ENCODE results near the gene PRSS56. TPM values are rescaled to one million over a fixed set of nuclear protein-coding genes. Genes with fewer than 3 reads are reported as not detected.
"Not testable (repeated sequence)": the region's sequence is repeated elsewhere in the genome, so short reads cannot be mapped to it uniquely, and the experiment has no call there.

The PRSS56 gene
- polyA plus RNA-seq, 4 donors = not detected

GRCh38 chr2:232529806-232530547 lies 9.8 kb downstream of the PRSS56 start:
- 84 to 87% (median 86%) methylated on average over 16 to 17 of the region's 17 CpGs for WGBS, 3 donors
- no peaks in the 10 kb centered on the region for H3K9me3 ChIP-seq (ENCODE audit: control insufficient read depth in 2 of 2, insufficient read depth in 1 of 2, low read depth in 1 of 2, low read length in 1 of 2)
- no peaks in the 10 kb centered on the region for H3K4me1 ChIP-seq (ENCODE audit: control insufficient read depth in 3 of 3, insufficient read depth in 2 of 3, low read depth in 1 of 3, low read length in 2 of 3)
- DNase-seq (no peak), FAIRE-seq (no peak)
- H3K36me3 ChIP-seq (ENCODE audit: control insufficient read depth in 3 of 3, insufficient read depth in 2 of 3, low read depth in 1 of 3, low read length in 3 of 3) = no peaks in the 10 kb centered on the region
- H3K4me3 ChIP-seq (ENCODE audit: low read depth in 1 of 3, low read length in 3 of 3) = no peak overlapping the region
- no peak overlapping the region for H3K27ac ChIP-seq (ENCODE audit: low read depth in 1 of 3, low read length in 2 of 3)
- H3K27me3 ChIP-seq (ENCODE audit: control insufficient read depth in 3 of 3, insufficient read depth in 3 of 3, low read length in 3 of 3) = peaks cover 0 to 9% (median 0%) of the 10 kb centered on the region in 3 donors

- Histone ChIP-seq H3K27me3 (ENCODE audit: control insufficient read depth in 3 of 3, insufficient read depth in 3 of 3, low read length in 3 of 3) (peaks cover 0 to 12% (median 0%) of the 10 kb centered on the region in 3 donors), H3K4me3 (ENCODE audit: low read depth in 1 of 3, low read length in 3 of 3) (no peak overlapping the region), H3K36me3 (ENCODE audit: control insufficient read depth in 3 of 3, insufficient read depth in 2 of 3, low read depth in 1 of 3, low read length in 3 of 3) (no peaks in the 10 kb centered on the region), H3K9me3 (ENCODE audit: control insufficient read depth in 2 of 2, insufficient read depth in 1 of 2, low read depth in 1 of 2, low read length in 1 of 2) (no peaks in the 10 kb centered on the region), H3K4me1 (ENCODE audit: control insufficient read depth in 3 of 3, insufficient read depth in 2 of 3, low read depth in 1 of 3, low read length in 2 of 3) (no peaks in the 10 kb centered on the region), H3K27ac (ENCODE audit: low read depth in 1 of 3, low read length in 2 of 3) (no peak overlapping the region)
- FAIRE-seq = no peak
- no peak for DNase-seq
- 61 to 74% (median 62%) methylated on average over 9 of the region's 9 CpGs for WGBS, 3 donors
Measured at GRCh38 chr2:232530626-232531260, 10.6 kb downstream of the PRSS56 start.

GRCh38 chr2:232532419-232532818 lies 12.2 kb downstream of the PRSS56 start:
- Histone ChIP-seq H3K4me3 (ENCODE audit: low read depth in 1 of 3, low read length in 3 of 3) (no peak overlapping the region), H3K9me3 (ENCODE audit: control insufficient read depth in 2 of 2, insufficient read depth in 1 of 2, low read depth in 1 of 2, low read length in 1 of 2) (peaks cover 0 to 6% of the 10 kb centered on the region in 2 donors), H3K27ac (ENCODE audit: low read depth in 1 of 3, low read length in 2 of 3) (no peak overlapping the region), H3K36me3 (ENCODE audit: control insufficient read depth in 3 of 3, insufficient read depth in 2 of 3, low read depth in 1 of 3, low read length in 3 of 3) (no peaks in the 10 kb centered on the region), H3K27me3 (ENCODE audit: control insufficient read depth in 3 of 3, insufficient read depth in 3 of 3, low read length in 3 of 3) (peaks cover 0 to 15% (median 3%) of the 10 kb centered on the region in 3 donors), H3K4me1 (ENCODE audit: control insufficient read depth in 3 of 3, insufficient read depth in 2 of 3, low read depth in 1 of 3, low read length in 2 of 3) (no peaks in the 10 kb centered on the region)
- DNase-seq = no peak
- FAIRE-seq = no peak
- 60 to 71% (median 65%) methylated on average over 9 of the region's 9 CpGs for WGBS, 3 donors

GRCh38 chr2:232532821-232533220 lies 12.6 kb downstream of the PRSS56 start:
- 88 to 90% (median 89%) methylated on average over 7 of the region's 7 CpGs for WGBS, 3 donors
- not testable (repeated sequence) for FAIRE-seq, DNase-seq

GRCh38 chr2:232533944-232534710 lies 13.9 kb downstream of the PRSS56 start:
- Histone ChIP-seq H3K4me1 (ENCODE audit: control insufficient read depth in 3 of 3, insufficient read depth in 2 of 3, low read depth in 1 of 3, low read length in 2 of 3) (no peaks in the 10 kb centered on the region), H3K27me3 (ENCODE audit: control insufficient read depth in 3 of 3, insufficient read depth in 3 of 3, low read length in 3 of 3) (peaks cover 0 to 28% (median 3%) of the 10 kb centered on the region in 3 donors), H3K9me3 (ENCODE audit: control insufficient read depth in 2 of 2, insufficient read depth in 1 of 2, low read depth in 1 of 2, low read length in 1 of 2) (peaks cover 0 to 6% of the 10 kb centered on the region in 2 donors), H3K36me3 (ENCODE audit: control insufficient read depth in 3 of 3, insufficient read depth in 2 of 3, low read depth in 1 of 3, low read length in 3 of 3) (no peaks in the 10 kb centered on the region), H3K4me3 (ENCODE audit: low read depth in 1 of 3, low read length in 3 of 3) (no peak overlapping the region), H3K27ac (ENCODE audit: low read depth in 1 of 3, low read length in 2 of 3) (no peak overlapping the region)
- no peak for DNase-seq
- FAIRE-seq = no peak
- 71 to 81% (median 81%) methylated on average over 12 to 13 of the region's 13 CpGs for WGBS, 3 donors

More at GRCh38 chr2:232532821-232533220, 12.6 kb downstream of the PRSS56 start:
- not testable (repeated sequence) for H3K27ac ChIP-seq (ENCODE audit: low read depth in 1 of 3, low read length in 2 of 3); H3K9me3 ChIP-seq (ENCODE audit: control insufficient read depth in 2 of 2, insufficient read depth in 1 of 2, low read depth in 1 of 2, low read length in 1 of 2); H3K4me1 ChIP-seq (ENCODE audit: control insufficient read depth in 3 of 3, insufficient read depth in 2 of 3, low read depth in 1 of 3, low read length in 2 of 3); H3K36me3 ChIP-seq (ENCODE audit: control insufficient read depth in 3 of 3, insufficient read depth in 2 of 3, low read depth in 1 of 3, low read length in 3 of 3); H3K4me3 ChIP-seq (ENCODE audit: low read depth in 1 of 3, low read length in 3 of 3)
- peaks cover 0 to 19% (median 3%) of the 10 kb centered on the region in 3 donors for H3K27me3 ChIP-seq (ENCODE audit: control insufficient read depth in 3 of 3, insufficient read depth in 3 of 3, low read length in 3 of 3)

GRCh38 chr2:232534940-232535651 lies 14.9 kb downstream of the PRSS56 start:
- no peaks in the 10 kb centered on the region for H3K36me3 ChIP-seq (ENCODE audit: control insufficient read depth in 3 of 3, insufficient read depth in 2 of 3, low read depth in 1 of 3, low read length in 3 of 3)
- H3K27ac ChIP-seq (ENCODE audit: low read depth in 1 of 3, low read length in 2 of 3) = no peak overlapping the region
- 74 to 80% (median 75%) methylated on average over 12 to 14 of the region's 14 CpGs for WGBS, 3 donors
- DNase-seq = no peak
- H3K4me3 ChIP-seq (ENCODE audit: low read depth in 1 of 3, low read length in 3 of 3) = no peak overlapping the region
- FAIRE-seq = no peak
- H3K4me1 ChIP-seq (ENCODE audit: control insufficient read depth in 3 of 3, insufficient read depth in 2 of 3, low read depth in 1 of 3, low read length in 2 of 3) = no peaks in the 10 kb centered on the region
- peaks cover 0 to 35% (median 3%) of the 10 kb centered on the region in 3 donors for H3K27me3 ChIP-seq (ENCODE audit: control insufficient read depth in 3 of 3, insufficient read depth in 3 of 3, low read length in 3 of 3)
- H3K9me3 ChIP-seq (ENCODE audit: control insufficient read depth in 2 of 2, insufficient read depth in 1 of 2, low read depth in 1 of 2, low read length in 1 of 2) = peaks cover 0 to 6% of the 10 kb centered on the region in 2 donors

GRCh38 chr2:232535761-232536530 lies 15.8 kb downstream of the PRSS56 start:
- no peaks in the 10 kb centered on the region for H3K4me1 ChIP-seq (ENCODE audit: control insufficient read depth in 3 of 3, insufficient read depth in 2 of 3, low read depth in 1 of 3, low read length in 2 of 3)
- peaks cover 0 to 6% of the 10 kb centered on the region in 2 donors for H3K9me3 ChIP-seq (ENCODE audit: control insufficient read depth in 2 of 2, insufficient read depth in 1 of 2, low read depth in 1 of 2, low read length in 1 of 2)
- no peak overlapping the region for H3K27ac ChIP-seq (ENCODE audit: low read depth in 1 of 3, low read length in 2 of 3)
- 88 to 94% (median 89%) methylated on average over 5 of the region's 5 CpGs for WGBS, 3 donors
- H3K36me3 ChIP-seq (ENCODE audit: control insufficient read depth in 3 of 3, insufficient read depth in 2 of 3, low read depth in 1 of 3, low read length in 3 of 3) = no peaks in the 10 kb centered on the region
- peaks cover 0 to 33% (median 3%) of the 10 kb centered on the region in 3 donors for H3K27me3 ChIP-seq (ENCODE audit: control insufficient read depth in 3 of 3, insufficient read depth in 3 of 3, low read length in 3 of 3)
- no peak for DNase-seq
- H3K4me3 ChIP-seq (ENCODE audit: low read depth in 1 of 3, low read length in 3 of 3) = no peak overlapping the region
- FAIRE-seq = no peak

Measured in small intestine (tissue), 7 donors.